ENCODE data around the gene SYT7.

Gene SYT7

GRCh38 chr11:61580271-61580888, 496 bp downstream of the SYT7 start:
- no peak for DNase-seq

GRCh38 chr11:61579676-61580270, 1.1 kb downstream of the SYT7 start:
- DNase-seq: no peak

- no peak for DNase-seq
These were observed 1.8 kb downstream of the SYT7 start for GRCh38 chr11:61578819-61579675.

- DNase-seq: no peak
These were observed 3.3 kb downstream of the SYT7 start for GRCh38 chr11:61577383-61578118.

- no peak for DNase-seq
These were observed 4.7 kb downstream of the SYT7 start for GRCh38 chr11:61575886-61576861.

GRCh38 chr11:61574611-61575010, 6.3 kb downstream of the SYT7 start:
- no peak for DNase-seq

GRCh38 chr11:61572913-61573312, 8.0 kb downstream of the SYT7 start:
- no peak for DNase-seq

- DNase-seq: no peak
These were observed 9.0 kb downstream of the SYT7 start for GRCh38 chr11:61571869-61572268.

GRCh38 chr11:61571337-61571736, 9.5 kb downstream of the SYT7 start:
- no peak for DNase-seq

- no peak for DNase-seq
These were observed 11.2 kb downstream of the SYT7 start for GRCh38 chr11:61569701-61570100.

- no peak for DNase-seq
These were observed 11.9 kb downstream of the SYT7 start for GRCh38 chr11:61569018-61569417.

GRCh38 chr11:61567286-61568061, 13.4 kb downstream of the SYT7 start:
- peak; percentile 75 for DNase-seq

- DNase-seq: no peak
These were observed 15.8 kb downstream of the SYT7 start for GRCh38 chr11:61564936-61565696.

- no peak for DNase-seq
These were observed 20.1 kb downstream of the SYT7 start for GRCh38 chr11:61560751-61561150.

- no peak for DNase-seq
These were observed 24.3 kb downstream of the SYT7 start for GRCh38 chr11:61556621-61557020.

- no peak for DNase-seq
These were observed 24.9 kb downstream of the SYT7 start for GRCh38 chr11:61555978-61556377.

- no peak for DNase-seq
These were observed 25.6 kb downstream of the SYT7 start for GRCh38 chr11:61555051-61555969.

GRCh38 chr11:61554172-61554988, 26.5 kb downstream of the SYT7 start:
- no peak for DNase-seq
